GM19238 (cell line): Measurements from ENCODE around the gene CACFD1.

ENCODE experiments used
- DNase-seq: peaks from one replicate; pipeline ENCODE4 v3.0.0; 2011; ENCODE audit warnings: low spot score; ENCODE audit not compliant: insufficient read length

CACFD1 gene

DNA sequence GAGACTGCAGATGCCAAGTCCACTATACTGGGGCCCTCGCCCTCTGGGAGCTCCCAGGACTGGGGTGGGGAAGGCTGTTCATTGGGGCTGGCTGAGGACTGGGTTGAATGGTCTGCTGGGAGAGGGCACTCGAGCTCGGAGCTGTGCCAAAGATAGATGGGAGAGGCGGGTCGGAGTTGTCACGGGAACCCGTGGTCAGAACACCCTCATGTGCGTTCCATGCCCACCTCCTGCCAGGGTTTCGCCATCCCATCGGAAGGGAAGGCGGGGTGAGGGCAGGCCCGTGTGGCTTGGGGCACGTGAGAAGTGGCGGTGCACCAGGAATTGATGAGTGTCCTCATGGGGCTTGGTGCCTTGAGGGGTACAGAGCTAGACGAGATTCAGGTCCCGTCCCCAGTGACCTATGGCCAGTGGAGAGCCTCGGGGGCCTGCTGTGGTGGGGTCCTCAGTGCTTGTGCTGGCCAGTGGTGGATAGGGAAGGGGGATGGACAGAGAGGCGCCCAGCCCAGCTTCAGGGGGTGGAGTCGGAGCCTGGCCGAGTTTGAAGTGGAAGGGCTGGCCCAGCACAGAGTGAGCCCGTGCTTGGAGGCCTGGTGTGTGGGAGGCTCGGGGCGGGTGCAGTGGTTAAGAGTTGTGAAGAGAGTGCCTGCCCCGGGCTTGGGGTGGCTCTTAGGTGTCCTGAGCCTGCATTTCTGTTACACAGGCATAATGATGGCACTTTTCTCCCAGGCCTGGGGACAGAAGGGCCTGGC, 4.3 kb downstream of the CACFD1 start:
- no peak for DNase-seq

DNA sequence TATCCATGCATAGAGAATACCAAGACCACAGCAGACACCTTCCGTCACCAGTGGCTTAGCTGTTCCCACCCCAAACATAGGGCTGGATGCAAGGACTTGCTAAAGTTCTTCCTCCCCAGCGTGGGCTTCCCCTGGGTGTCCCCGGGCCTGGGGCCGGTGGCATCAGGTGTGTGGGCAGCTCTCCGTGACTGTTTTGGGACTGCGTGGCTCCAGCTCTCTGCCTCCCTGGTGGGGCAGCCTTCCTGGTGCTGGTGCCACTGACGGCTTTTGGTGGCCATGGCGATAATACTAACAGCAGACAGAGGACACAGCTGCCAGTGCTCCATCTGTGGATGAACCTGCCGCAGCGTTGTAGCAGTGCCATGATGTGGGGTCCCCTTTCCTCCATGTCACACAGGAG, 4.9 kb downstream of the CACFD1 start:
- DNase-seq, result no peak

DNA sequence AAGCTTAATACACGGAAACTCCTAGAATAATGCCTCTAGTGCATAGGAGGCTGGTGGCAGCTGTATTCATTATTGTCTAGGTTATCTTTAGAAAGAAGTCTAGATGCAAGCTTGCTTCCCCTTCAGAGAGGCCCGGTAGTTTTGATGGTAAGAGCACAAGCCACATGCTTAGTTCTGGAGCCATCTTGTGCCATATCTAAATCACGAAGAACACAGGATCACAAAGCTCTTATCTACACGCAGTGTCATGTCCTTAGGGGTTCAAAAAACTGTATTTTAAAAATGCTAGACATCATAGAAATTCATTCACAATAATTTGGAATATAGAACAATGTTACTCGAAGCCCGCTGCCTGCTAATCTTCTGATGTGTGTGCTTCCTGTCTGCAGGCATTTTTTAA, 6.2 kb downstream of the CACFD1 start:
- no peak for DNase-seq

DNA sequence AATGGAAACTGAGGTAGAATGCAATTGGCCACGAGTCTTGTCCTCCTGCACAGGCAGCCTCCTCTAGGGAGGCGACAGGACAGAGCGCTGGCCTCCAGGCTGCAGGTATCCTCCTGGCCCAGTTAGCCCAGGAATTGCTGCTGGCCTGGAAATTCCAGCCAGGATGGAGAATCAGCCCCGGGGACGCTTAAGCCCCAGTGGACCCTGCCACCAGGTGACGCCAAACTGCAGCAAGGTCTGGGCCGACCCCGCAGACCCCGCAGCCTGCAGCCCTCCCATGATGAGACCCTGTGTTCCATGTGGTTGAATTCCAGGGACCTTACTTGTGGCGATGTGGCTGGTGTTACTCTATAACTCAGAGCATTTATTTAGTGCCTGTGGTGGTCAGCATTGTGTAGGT, 7.3 kb downstream of the CACFD1 start:
- DNase-seq, result no peak

- no peak for DNase-seq
These were observed 8.6 kb downstream of the CACFD1 start for GRCh38 chr9:133468374-133468773.

DNA sequence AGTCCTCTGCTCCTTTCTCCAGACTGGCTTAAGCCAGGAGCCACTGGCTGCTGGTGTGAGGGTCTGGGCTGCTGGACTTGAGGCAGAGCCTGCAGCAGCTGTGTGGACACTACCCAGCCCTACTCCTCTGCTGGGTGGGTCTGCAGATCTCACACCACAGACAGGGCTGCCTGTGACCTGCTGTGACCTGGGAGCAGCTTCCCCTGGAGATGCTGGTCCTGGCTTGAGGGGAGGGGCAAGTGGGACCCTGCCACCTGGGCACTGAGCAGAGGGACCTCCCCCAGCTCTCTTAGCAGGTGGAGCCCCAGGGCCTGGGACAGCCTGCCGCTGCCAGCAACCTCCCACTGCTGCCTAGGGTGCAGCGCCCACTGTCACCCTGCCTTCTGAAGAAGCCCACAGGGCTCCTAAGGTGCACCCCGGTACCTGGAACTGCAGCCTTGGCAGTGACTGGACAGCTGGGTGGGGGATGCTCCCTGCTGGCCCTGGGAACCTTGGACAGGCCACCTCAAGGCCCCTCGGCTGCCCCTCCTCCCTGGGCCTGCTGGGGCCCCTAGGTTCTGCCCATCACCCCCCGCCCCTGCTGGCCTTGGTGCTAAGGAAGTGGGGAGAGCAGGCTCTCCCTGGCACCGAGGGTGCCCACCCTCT, 9.1 kb downstream of the CACFD1 start:
- DNase-seq, result no peak

GRCh38 chr9:133470427-133470924, 10.7 kb downstream of the CACFD1 start:
- DNase-seq, result no peak

DNA sequence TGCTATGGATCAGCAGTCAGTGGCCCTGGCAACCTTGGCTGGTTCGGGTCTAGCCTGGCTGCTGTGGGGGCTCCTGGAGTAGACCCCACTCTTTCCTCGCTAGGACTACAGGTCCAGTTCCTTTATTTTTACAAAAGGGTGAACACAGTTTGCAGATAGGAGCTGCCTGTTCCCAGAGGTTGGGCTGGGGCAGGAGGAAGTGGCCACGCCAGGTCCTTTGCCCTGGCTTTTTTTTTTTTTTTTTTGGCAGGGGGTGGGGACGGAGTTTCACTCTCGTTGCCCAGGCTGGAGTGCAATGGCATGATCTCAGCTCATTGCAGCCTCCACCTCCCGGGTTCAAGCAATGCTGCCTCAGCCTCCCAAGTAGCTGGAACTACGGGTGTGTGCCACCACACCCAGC, 11.2 kb downstream of the CACFD1 start:
- DNase-seq, result no peak

GRCh38 chr9:133471551-133472276, 11.9 kb downstream of the CACFD1 start:
- no peak for DNase-seq

- no peak for DNase-seq
These were observed 12.5 kb downstream of the CACFD1 start for GRCh38 chr9:133472277-133472645.

DNA sequence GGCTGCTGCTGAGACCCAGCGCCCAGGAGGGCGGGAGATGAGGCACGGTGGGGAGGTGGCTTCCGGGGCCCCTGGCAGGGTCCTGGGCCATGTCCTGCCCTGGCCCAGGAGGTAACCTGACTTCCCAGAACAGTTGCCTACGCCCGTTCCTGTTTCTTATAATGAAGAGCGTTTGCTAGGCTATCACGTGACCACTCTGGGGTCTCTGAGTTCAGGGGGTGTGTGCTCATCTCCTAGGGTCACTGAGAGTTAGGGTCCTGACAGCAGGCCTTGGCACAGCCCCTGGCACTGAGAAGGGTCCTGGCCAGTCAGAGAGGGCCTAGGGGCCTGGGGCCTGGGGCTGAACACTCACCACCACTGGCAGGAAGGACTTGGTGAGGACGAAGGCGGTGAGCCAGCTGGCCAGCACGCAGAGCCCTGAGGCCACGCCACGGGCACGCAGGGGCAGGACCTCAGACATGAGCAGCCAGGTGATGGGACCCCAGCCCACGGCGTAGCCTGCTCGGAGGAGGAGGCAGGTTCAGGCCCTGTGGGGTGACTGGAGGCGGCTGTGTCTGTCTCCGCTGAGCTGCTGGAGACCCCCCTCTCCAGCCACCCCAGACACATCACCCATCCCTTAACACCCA, 13.1 kb downstream of the CACFD1 start:
- no peak for DNase-seq

DNA sequence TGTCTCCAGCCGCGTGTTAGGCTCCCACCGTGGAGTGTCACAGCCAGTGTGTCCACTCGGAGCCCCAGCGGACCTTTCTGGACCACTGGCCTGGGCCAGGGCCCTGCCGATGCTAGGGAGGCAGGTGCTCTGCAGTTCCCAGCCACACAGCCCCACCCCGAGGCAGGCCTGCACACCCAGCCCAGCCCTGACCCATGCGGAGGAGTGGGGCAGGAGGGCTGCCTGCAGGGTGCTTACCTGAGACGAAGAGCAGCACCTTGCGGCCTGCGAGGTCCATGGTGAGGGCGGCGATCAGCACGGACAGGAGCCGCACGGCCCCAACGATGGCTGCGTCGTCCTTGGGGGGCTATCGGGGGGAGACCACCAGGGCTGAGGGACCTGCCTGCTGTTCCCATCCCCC, 14.0 kb downstream of the CACFD1 start:
- no peak for DNase-seq

- no peak for DNase-seq
These were observed 14.4 kb downstream of the CACFD1 start for GRCh38 chr9:133474215-133474614.

GRCh38 chr9:133474853-133475252, 15.1 kb downstream of the CACFD1 start:
- no peak for DNase-seq

DNA sequence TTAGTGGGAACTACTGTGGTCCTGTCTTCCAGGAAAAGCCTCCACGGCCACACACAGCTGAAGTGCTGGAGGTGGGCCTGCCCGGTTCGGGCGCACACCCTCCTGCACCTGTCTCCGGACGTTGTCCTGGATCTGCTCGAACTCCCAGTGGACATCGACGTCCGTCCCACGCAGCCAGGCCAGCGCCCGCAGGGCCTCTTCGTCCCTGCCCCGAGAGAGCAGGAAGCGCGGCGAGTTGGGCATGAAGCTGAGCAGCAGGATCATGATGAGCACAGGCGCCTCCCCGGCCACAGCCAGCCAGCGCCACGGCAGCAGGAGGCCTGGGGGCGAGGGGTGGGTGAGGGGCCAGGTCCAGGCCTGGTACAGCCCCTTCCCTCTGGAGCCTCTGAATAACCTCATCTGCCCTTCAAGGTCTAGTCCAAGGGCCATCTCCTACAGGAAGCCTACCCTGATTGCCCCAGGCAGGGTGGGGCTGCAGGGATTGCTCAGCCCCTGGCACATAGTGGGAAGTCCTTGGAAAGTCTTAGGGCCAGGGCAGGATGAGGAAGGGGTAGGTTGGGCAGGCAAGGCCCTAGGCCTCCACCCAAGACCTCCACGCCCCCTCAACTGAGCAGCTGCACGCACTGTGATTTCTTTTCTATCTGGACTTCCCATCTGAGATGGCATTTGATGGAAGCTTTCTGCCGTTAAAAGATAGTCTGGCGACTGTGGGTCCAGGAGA, 15.7 kb downstream of the CACFD1 start:
- no peak for DNase-seq

DNA sequence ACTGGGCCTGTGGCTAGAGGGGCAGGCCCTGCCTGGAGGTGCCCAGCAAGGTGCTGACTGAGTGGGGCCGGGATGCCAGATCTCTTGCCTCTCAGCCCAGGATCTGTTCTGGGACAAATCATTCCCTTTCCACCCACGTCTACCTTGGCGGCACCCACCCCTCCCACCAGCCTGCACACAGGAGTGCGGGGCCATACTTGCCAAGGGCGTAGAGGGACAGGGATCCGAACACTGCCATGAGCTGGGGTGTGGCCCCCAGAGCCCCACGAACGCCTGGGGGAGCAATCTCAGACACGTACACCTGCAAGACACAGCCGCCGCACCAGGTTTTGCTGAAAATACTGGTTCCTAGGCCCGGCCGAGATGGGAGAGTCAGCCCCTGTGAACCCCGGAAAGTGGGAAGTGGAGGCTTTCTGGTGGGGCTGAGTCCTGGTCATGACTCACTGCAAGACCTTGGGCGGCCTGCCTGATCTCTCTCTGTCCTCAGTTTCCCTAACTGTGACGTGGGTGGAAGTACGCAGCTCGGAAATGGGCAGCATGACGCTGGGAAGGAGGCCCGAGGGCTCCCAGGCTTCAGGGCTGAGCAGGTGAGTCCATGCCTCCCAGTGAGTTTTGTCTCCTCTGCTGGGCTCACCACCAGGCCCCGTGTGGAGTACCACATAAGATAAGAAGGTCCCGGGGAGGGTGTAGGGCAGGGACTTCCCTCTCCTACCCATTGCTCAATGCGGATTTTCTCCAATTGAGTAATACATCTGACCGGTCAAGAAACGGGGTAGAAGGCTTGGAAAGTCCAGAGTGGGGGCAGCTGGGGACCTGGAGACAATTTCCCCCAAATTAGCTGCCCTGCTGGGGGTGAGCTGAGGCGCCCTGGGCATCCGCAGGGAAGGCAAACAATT, 16.5 kb downstream of the CACFD1 start:
- no peak for DNase-seq

DNA sequence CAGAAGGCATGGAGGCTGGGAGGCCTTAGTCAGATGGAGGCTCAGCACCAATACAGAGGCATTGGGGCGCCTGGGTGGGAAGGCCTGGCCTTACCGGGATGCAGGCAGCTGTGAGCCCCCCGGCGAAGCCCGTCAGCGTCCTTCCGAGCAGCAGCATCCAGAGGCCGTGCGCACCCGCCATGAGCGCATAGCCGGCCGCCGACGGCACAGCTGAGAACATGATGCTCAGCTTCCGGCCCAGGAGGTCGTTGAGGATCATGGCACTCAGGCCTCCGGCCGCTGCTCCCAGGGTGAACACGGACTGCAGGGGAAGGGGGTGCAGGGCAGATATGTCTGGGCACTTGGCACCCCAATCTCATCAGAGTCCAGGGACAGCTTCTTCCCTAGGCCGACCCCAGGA, 17.2 kb downstream of the CACFD1 start:
- no peak for DNase-seq

GRCh38 chr9:133477461-133477860, 17.7 kb downstream of the CACFD1 start:
- DNase-seq, result no peak

- peak; percentile 59 for DNase-seq
These were observed 18.4 kb downstream of the CACFD1 start for GRCh38 chr9:133477992-133478850.
